Measurements from ENCODE around the gene APPL1. TPM values are rescaled to one million over a fixed set of nuclear protein-coding genes. Genes with fewer than 3 reads are reported as not detected.

APPL1 gene
- total RNA-seq, 1 donor from 2014 or later, result 42.9 TPM

Other genes with a start within 250 kb of the APPL1 start
- not detected for gene SPATA12, start 167.1 kb upstream of the APPL1 start, total RNA-seq
- 5.0 TPM for gene IL17RD, start 62.4 kb upstream of the APPL1 start, total RNA-seq
- not detected for gene HESX1, start 27.8 kb upstream of the APPL1 start, total RNA-seq
- gene ASB14, start 65.0 kb downstream of the APPL1 start, total RNA-seq, result 13.4 TPM